IPS-NIHi7 (cell line): ENCODE results near the gene C1R.
A peak's percentile ranks its signal among the peaks of the same experiment; 100 is the strongest.
"Not testable (repeated sequence)": the region's sequence is repeated elsewhere in the genome, so short reads cannot be mapped to it uniquely, and the experiment has no call there.

Experiments
- DNase-seq: peaks from one replicate; pipeline ENCODE4 v3.0.0; 2012; ENCODE audit warnings: mixed read lengths; ENCODE audit errors: extremely low spot score

The C1R gene

DNA sequence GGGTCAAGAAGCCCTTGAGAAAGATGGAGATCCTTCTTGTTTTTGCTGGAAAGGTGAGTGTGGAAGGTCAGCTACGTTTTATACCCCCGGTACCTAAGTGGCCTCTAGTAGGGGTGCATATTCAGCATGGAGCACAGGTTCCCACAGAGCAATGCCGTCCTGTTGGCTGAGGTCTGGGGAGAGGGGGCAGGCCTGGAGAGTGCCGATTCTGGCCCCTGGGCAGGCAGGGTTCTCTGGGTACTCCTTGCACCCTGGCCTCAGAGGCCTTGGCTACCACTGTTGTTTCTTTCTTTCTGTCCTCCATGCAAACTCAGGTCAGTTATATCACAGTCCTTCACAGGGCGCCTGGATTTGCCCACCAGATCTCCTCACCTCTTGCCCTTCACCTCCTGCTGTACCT lies 27.9 kb upstream of the C1R start:
- DNase-seq = no peak

DNA sequence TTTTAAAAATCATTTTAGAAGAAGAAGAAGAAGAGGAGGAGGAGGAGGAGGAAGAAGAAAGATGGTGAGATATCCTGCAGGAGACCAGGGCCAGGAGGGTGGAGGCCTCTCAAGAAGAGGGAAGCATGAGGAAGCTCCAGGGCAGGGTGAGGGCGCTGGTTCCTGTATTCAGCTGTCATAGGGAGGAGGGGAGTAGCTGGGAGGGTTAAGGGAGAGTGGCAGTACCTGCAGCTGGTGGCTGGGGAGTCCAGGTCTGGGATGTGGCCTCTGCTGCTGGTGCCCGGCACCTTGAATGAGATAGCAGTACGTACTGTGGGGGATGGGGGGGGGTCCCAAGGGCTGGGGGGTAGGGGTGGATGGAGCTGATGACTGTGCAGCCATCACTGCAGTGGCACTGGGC lies 26.6 kb upstream of the C1R start:
- DNase-seq = no peak

DNA sequence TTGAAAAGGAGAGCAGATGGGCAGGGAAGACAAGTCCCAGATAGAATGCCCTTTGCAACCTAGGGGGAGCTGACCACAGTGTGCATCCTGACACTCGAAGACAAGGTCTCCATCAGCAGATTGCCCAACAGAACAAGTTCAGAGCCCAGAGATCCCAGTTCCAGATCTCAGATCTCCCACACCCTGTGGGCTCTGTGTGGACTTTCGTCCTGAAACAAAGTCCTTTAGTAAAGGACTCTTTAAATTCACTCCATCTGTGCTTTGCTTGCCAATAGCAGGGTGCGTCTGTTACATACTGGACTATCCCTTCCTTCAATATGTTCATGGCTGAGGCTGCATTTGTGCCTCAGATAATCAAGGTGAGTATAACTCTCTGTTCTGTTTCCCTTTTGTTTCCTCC lies 25.4 kb upstream of the C1R start:
- DNase-seq = no peak

DNA sequence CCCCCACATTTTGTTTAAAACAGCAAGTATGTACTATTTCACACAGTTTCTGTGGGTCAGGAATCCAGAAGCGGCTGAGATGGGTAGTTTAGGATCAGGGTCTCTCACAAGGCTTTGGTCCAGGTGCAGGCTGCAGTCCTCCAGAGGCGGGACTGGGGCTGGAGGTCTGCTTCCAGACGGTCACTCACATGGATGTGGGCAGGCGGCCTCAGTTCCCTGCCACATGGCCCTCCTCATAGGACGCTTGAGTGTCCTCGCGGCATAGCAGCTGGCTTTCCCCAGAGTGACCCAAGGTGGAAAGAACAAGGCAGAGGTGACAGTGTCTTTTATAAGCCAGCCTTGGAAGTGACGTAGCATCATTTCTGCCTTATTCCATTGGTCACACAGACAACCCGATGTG lies 24.7 kb upstream of the C1R start:
- DNase-seq = no peak

DNA sequence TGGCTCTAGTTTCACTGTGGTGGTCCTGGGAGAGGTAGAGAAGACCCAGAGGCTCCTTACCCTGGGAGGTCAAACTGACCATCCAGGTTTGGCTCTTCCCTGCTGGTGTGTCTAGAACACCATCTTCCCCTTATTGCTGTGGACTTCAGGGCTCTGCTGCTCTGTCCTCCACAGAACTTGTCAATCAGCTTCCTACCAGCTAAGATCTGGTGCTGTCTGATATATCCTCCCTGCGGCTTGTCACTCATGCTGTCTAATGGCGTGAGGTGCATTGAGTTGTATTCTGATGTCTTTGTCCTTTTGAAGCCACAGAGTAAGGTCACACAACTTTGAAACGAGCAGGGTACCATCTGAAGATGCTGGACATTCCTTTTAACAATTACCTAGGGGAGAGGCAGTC lies 24.0 kb upstream of the C1R start:
- DNase-seq = no peak

DNA sequence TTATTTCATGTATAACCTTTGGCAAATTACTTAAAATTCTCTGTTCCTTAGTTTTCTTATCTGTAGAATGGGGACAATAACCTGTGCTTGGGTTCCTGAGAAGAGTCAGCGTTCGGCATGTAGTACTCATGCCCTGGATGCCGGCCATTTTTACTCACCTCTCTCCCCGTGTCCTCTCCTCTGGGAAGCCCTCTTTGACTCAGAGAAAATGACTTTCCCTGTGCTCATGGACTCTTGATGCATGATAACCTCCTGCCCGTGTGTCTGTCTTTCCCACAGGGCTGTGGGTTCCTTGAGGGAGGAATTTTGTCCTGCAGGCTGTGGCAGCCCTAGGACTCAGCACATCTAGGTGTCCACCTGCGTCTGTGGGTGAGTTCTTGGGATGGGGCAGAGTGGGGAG lies 22.6 kb upstream of the C1R start:
- no peak for DNase-seq

DNA sequence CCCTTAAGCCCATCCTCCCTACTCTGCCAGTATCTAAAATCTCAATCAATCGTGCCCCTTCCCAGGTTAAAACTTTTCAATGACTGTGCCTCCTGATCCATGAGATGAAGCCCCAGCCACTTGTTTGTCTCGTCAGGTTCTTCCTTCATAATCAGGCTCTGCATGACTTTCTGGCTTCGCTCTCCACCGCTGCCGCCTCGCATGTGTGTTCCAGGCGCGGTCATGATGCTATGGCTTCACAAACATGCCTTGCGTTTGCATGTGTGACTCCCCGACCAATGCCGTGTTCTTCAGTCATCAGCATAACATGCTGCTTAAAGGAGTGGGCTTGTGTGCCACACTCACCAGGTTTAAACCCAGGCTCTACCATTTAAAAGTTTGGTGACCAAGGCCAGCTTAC lies 21.8 kb upstream of the C1R start:
- no peak for DNase-seq

DNA sequence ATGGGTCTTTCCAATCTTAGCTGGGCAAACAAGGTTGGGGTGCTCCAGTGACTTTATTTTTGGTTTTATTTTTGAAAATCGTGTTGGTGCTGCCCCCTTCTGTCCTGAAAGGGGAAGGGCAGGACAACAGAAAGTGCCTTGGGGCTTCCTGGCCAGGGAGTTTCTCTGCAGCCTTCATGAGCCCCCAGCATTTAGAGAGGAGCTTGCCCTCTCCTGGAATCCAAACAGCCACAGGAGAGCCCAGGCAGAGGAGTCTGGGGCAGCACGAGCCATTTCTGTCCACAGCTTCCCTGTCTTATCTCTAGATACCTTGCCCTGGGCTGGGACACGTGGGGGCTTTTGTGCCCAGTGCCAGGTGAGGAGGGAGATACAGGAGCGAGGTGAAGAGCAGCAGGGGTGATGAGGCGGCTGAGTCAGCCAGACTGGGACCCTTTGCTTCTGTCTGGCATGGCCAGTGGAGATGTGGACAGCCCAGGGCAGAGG lies 21.2 kb upstream of the C1R start:
- DNase-seq = peak; percentile 74

DNA sequence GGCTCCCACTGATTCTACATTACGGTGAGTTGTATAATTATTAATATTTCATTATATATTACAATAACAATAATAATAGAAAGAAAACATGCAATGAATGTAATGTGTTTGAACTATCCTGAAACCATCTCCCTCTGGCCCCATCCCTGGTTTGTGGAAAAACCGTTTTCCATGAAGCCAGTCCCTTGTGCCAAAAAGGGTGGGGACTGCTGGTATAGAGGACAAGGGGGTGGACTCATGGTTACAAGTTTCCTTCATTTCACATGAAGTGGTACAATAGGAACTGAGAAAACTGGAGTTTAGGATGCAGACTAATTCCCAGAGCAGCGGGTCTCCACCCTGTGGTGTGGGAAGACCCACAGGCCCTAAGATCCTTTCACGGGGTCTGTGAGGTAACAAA lies 19.8 kb upstream of the C1R start:
- no peak for DNase-seq

DNA sequence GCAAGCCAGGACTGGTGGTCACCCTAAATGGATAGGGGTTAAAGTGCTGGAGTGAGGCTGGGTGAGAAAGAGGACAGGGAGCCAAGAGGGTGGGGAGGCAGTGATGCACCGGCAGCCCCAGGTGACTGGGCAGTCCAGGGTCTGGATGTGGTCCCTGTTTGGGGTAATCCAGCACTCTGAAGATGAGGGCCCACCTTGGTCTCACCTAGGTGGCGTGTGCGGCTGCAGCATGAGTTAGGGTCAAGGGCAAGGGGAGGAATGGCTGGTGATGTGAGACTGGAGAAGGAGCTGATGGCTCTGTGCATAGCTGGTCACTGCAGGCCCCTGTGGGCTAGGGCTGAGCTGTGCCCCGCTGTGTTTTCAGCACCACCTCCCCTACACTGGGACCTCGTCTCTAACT lies 18.4 kb upstream of the C1R start:
- DNase-seq = no peak

DNA sequence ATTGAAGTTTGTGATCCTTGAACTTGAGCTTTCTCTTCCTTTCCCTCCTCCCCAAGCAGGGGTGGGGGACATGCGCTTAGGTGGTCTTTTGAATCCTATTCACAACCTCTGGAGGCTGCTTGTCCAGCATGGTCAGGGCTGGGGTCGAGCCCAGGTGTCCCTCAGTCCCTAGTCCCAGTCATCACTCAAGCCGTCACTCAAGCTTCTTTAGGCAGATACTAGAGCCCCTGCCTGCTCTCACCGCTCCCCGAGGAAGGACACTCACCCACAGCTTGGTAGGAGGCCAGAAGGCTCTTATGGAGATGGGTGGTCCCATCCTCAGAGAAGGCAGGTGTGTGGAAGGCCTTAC lies 17.3 kb upstream of the C1R start:
- DNase-seq = no peak

DNA sequence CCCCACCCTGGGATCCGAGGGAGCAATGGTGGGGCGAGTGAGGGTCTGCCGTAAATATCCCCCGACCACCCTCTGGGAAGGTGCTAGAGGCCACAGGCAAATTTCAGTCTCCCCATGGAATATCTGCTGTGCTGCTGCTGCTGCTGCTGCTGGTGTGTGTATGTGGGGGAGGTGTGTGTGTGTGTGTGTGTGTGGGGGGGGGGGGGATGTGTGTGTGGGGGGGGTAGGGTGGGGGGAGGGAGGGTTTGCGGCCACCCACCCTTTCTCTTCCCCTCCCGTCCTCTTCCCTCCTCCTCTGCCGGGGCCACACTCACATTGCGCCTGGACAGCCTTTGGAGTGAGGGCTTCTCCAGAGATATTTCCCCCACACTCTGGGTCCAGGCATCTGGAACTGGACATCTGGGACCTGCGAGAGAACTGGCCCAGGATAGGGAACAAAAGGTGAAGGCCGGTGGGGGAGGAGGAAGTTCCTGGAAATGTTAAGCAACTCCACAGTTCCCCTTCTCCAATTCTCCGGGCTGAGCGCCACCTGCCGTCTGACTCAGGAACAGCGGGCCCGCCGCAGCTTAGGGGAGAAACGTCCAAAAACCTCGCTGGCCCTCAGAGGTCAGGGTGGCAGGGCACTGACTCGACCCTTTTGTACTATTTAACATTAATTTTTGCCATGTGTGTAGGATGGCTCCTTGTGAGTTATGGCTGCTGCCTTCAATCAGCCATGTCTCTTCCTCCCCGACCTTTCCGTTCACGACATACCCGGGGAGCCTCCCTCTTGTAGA lies 16.7 kb upstream of the C1R start, which contains the start of gene C1RL:
TSS of gene C1RL (minus strand) at position 419 of the 776 bp plus-strand sequence. CDS start at position 385, 34 bp downstream.
- DNase-seq = peak; percentile 82

DNA sequence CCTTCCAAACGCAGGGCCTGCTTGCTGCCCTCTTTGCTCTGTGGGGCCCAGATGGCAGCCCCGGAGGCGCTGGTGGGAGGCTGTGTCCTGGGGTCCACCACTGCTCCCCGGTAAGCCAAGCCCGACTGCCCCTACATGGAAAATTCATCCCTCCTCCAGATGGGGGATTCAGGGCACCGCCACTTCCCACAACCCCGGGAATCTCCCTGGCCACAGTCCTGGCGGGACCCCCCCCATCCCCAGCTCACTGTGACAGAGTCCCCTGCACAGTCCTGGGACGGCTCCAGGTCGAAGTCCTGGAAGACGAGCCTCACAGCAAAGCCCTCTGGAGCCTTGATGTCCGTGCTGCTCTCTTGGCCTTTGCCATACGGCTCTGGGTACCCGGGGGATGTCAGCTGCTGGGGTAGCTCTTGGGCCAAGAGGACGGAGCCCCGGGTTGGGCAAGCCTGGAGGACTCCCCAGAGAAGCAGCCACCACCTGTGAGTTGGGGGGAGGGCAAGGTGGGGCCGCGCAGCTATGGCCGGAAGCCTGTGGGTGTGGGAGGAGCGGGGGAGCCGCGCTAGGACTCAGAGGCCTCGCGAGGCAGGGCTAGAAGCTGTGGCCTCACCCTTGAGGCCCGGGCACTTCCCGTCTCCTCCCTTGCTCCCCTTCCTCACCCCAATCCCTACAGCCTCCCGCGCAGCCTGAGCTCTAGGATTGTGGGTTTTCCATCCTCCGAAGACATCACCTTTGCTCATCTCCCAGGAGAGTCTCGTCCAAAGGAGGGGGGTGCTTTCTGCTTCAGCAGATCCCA lies 16.0 kb upstream of the C1R start:
- peak; percentile 73 for DNase-seq

DNA sequence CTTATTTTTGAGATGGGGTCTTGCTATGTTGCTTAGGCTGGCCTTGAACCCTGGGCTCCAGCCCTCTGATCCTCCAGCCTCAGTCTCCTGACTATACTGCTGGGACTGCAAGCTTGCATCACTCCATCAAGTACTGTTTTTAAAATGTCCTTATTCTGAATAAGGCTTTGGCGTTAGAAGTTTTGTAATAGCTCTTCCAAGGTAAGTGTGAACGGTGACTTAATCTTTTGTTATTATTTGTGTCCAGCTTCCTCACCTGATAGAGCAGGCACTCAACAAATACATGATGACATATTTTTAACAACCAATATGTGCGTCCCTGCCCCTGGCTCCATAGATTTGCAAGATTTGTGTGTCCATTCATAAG lies 15.4 kb upstream of the C1R start:
- DNase-seq = no peak

DNA sequence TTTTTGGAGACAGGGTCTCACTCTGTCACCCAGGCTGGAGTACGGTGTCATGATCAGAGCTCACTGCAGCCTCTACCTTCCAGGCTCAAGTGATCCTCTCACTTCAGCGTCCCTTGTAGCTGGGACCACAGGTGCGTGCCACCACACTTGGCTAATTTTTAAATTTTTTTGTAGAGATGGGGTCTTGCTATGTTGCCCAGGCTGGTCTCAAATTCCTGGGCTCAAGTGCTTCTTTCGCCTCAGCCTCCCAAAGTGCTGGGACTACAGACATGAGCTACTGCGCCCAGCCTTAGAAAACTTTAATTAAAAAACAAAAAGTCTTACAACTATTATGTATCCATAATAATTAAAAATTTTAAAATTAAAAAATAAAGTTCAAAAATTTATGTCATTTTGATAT lies 14.9 kb upstream of the C1R start:
- not testable (repeated sequence) for DNase-seq

DNA sequence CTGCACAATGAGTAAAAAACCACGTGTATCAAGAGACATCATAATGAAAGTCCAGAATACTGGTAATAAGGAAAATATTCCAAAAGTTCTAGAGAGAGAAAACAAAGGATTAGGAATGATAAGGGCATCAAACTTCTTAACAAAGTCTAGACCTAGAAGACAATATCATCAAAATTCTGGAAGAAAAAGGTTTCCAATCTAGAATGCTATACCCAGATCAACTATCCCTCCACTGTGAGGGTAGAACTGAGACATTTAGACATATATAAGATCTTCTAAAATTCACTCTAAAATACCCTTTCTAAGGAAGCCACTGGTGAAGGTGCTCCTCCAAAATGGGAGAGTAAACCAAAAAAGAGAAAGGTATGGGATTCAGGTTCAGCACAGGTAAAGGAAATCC lies 13.8 kb upstream of the C1R start:
- DNase-seq = no peak

DNA sequence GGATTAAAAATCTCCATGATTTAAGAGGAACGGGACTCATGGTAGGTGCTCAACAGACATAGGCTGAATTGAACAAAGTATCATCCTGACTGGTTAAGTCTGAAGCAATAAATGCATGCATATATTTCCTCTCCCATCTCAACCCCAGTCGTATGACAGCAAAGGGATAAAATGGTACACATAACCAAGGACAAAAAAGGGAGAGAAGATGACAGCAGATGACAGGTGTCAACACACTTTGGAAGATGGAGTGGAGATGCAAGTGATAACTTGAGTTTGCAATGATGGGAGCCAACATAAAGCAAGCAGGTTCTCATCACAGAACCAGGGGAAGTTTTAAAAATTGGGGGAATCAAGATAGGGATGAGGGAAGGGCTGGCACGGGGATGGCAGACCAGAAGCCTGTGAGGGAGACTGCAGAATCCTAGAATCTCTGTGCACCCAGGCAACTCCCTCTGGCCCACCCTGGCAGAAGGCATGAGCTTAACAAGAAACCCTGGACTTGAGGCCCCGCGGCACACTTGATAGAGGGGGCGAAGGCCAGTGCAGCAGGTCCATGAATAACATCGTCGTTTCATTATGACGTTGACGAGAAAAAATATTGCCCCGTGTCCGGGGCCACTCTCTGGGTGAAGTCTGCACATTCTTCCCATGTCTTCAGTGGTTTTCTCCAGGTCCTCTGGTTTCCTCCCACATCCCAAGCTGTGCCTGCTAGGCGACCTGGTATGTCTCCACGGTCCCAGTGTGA lies 11.8 kb upstream of the C1R start:
- no peak for DNase-seq

DNA sequence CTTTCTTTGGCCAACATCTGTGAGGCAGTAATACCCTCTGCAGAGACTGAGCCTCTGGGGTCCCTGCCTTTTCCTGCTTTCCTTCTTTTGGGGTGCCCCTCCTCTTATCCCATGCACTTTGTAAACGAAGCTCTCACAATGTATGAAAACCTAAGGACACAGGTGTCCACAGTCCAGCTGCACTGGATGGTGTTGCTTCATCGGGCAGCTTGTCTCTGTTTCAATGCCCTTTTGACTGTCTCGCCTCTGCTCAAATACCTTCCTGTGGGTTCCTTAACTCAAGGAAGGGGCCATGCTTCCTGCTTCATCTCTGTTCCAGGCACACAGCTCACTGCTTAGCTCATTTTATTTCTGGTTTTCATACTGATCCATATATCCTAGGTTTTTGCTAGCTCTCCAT lies 10.3 kb upstream of the C1R start:
- DNase-seq = no peak

DNA sequence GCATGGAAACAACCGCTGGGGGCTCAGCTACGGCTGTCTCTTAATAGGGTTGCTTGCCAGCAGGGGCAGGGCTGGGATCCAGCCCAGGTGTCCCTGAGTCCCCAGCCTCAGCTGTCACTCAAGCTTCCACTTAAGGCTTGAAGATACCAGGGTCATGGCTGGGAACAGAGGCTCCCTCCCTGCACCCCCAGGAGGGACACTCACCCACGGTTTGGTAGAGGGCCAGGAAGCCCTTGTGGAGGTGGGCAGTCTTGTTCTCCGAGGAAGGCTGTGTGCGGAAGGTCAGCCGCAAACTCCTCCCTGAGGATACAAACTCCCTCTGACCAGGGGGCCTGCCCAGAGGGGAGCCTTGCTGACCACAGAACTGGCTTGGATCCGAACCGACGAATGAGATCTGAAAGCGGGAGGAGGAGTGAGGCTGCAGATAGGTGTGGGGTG lies 9.5 kb upstream of the C1R start:
- no peak for DNase-seq

DNA sequence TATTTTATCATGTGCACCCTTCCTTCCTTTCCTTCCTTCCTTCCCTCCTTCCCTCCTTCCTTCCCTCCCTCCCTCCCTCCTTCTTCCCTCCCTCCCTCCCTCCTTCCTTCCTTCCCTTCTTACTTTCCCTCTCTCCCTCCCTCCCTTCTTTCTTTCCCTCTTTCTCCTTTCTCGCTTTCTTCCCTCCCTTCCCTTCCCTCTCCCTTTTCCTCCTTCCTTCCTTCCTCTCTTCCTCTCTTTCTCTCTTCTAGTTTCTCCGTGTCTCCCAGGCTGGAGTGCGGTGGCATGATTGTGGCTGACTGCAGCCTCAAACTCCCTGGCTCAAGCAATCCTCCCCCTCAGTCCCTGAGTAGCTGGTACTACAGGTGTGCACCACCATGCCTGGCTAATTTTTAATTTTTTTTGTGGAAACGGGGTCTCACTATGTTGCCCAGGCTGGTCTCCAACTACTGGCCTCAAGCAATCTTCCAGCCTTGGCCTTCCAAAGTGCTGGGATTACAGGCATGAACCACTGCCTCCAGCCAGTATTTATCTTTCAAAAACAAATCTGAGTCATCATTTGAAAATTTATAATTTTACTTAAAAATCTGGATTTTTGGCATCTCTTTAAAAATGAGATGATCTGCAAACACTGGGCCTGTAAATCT lies 8.9 kb upstream of the C1R start:
- no peak for DNase-seq

DNA sequence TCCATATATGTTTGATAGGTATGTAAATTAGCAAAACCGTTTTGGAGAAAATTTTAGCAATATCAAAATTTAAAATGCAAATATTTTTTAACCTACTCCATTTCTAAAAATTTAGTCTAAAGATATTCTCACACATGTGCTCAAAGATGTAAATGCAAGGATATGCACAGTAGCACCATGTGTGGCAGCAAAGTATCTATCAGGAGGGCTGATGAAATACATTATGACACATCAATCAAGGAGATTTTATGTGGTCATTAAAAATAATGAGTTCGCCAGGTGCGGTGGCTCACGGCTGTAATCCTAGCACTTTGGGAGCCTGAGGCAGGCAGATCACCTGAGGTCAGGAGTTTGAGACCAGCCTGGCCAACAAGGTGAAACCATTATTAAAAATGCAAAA lies 8.0 kb upstream of the C1R start:
- DNase-seq = no peak
